ENCODE measurements around the gene EDC3.

Gene EDC3

GRCh38 chr15:74625693-74626092 is 70.1 kb downstream of the EDC3 start:
- DNase-seq (ENCODE audit: low spot score), result no peak

GRCh38 chr15:74624020-74624602 is 71.7 kb downstream of the EDC3 start:
- DNase-seq (ENCODE audit: low spot score), result no peak

- DNase-seq (ENCODE audit: low spot score), result no peak
Measured at GRCh38 chr15:74622758-74623157, 73.1 kb downstream of the EDC3 start.

- no peak for DNase-seq (ENCODE audit: low spot score)
Measured at GRCh38 chr15:74621936-74622335, 73.9 kb downstream of the EDC3 start.

- DNase-seq (ENCODE audit: low spot score), result no peak
Measured at GRCh38 chr15:74621546-74621920, 74.3 kb downstream of the EDC3 start.

GRCh38 chr15:74620636-74621545 is 74.9 kb downstream of the EDC3 start:
- DNase-seq (ENCODE audit: low spot score), result peak; percentile 62

- DNase-seq (ENCODE audit: low spot score), result no peak
Measured at GRCh38 chr15:74619916-74620635, 75.7 kb downstream of the EDC3 start.

GRCh38 chr15:74618841-74619596 is 76.8 kb downstream of the EDC3 start:
- DNase-seq (ENCODE audit: low spot score), result peak; percentile 35

- no peak for DNase-seq (ENCODE audit: low spot score)
Measured at GRCh38 chr15:74616996-74617395, 78.8 kb downstream of the EDC3 start.

- no peak for DNase-seq (ENCODE audit: low spot score)
Measured at GRCh38 chr15:74616366-74616939, 79.4 kb downstream of the EDC3 start.

- DNase-seq (ENCODE audit: low spot score), result peak; percentile 67
Measured at GRCh38 chr15:74615508-74616365, 80.1 kb downstream of the EDC3 start, which contains the start of gene CLK3. TSS of gene CLK3 (plus strand) at chr15:74615836. CDS start at chr15:74619197, 3,361 bp downstream.

- peak; percentile 38 for DNase-seq (ENCODE audit: low spot score)
Measured at GRCh38 chr15:74614744-74615507, 80.9 kb downstream of the EDC3 start.

- no peak for DNase-seq (ENCODE audit: low spot score)
Measured at GRCh38 chr15:74613953-74614743, 81.7 kb downstream of the EDC3 start.

- no peak for DNase-seq (ENCODE audit: low spot score)
Measured at GRCh38 chr15:74613089-74613952, 82.5 kb downstream of the EDC3 start.

- DNase-seq (ENCODE audit: low spot score), result no peak
Measured at GRCh38 chr15:74612677-74613076, 83.1 kb downstream of the EDC3 start.

- DNase-seq (ENCODE audit: low spot score), result no peak
Measured at GRCh38 chr15:74611834-74612233, 84.0 kb downstream of the EDC3 start.

- DNase-seq (ENCODE audit: low spot score), result no peak
Measured at GRCh38 chr15:74611341-74611740, 84.5 kb downstream of the EDC3 start.

- no peak for DNase-seq (ENCODE audit: low spot score)
Measured at GRCh38 chr15:74610302-74610951, 85.4 kb downstream of the EDC3 start.

All from COLO829 (cell line).